LNCaP clone FGC (cell line): ENCODE data around the gene LMAN2.

Experiments
- DNase-seq: peaks from one replicate; pipeline ENCODE4 v3.0.0-alpha.2; 2011; ENCODE audit warnings: low read depth
- H3K4me3 ChIP-seq: 2 replicates; pipeline ENCODE4 v1.5.1; 2011; ENCODE audit warnings: mild to moderate bottlenecking, low read depth, low read length, control low read depth
- TF ChIP-seq, protein P1 (sequence below): IDR thresholded peaks from 2 replicates; pipeline ENCODE4 v1.5.1; 2012; ENCODE audit warnings: mild to moderate bottlenecking; ENCODE audit not compliant: control insufficient read depth, insufficient read depth; ENCODE audit errors: extremely low read depth

Gene LMAN2

DNA sequence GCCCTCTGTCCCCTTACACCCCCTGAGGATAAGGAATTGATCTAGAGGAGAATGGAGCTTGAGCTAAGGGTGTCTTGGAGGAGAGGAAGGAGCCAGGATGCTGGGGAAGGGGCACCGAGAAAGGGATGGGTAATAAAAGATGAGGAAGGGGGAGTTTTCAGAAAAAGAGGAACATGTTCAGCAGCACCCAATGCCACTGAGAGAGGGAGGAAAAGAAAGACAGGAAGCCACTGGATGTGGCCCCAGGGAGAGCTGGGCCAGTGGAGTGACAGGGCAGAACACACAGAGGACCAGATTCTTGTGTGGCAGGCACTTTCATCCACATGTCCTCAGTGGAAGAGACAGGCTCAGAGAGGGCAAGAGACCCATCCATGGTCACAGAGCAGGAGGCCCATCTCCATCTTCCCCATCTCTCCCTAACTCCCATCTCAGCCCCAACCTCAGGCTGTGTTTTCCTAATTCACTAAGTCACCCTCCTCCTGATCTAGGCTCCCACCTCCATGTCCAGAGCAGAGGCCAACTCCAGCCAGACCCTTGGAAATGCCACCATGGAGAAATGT, 41.8 kb upstream of the LMAN2 start:
- H3K4me3 ChIP-seq: no peak overlapping the region
- TF ChIP-seq, protein P1, sequence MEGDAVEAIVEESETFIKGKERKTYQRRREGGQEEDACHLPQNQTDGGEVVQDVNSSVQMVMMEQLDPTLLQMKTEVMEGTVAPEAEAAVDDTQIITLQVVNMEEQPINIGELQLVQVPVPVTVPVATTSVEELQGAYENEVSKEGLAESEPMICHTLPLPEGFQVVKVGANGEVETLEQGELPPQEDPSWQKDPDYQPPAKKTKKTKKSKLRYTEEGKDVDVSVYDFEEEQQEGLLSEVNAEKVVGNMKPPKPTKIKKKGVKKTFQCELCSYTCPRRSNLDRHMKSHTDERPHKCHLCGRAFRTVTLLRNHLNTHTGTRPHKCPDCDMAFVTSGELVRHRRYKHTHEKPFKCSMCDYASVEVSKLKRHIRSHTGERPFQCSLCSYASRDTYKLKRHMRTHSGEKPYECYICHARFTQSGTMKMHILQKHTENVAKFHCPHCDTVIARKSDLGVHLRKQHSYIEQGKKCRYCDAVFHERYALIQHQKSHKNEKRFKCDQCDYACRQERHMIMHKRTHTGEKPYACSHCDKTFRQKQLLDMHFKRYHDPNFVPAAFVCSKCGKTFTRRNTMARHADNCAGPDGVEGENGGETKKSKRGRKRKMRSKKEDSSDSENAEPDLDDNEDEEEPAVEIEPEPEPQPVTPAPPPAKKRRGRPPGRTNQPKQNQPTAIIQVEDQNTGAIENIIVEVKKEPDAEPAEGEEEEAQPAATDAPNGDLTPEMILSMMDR: no peak
- no peak for DNase-seq

- no peak for DNase-seq
- no peak overlapping the region for H3K4me3 ChIP-seq
- TF ChIP-seq, protein P1: no peak
Observed at GRCh38 chr5:177392765-177393164, 41.3 kb upstream of the LMAN2 start.

GRCh38 chr5:177390363-177391300, 39.2 kb upstream of the LMAN2 start:
- TF ChIP-seq, protein P1: peak; percentile 94
- DNase-seq: peak; percentile 75
- no peak overlapping the region for H3K4me3 ChIP-seq

DNA sequence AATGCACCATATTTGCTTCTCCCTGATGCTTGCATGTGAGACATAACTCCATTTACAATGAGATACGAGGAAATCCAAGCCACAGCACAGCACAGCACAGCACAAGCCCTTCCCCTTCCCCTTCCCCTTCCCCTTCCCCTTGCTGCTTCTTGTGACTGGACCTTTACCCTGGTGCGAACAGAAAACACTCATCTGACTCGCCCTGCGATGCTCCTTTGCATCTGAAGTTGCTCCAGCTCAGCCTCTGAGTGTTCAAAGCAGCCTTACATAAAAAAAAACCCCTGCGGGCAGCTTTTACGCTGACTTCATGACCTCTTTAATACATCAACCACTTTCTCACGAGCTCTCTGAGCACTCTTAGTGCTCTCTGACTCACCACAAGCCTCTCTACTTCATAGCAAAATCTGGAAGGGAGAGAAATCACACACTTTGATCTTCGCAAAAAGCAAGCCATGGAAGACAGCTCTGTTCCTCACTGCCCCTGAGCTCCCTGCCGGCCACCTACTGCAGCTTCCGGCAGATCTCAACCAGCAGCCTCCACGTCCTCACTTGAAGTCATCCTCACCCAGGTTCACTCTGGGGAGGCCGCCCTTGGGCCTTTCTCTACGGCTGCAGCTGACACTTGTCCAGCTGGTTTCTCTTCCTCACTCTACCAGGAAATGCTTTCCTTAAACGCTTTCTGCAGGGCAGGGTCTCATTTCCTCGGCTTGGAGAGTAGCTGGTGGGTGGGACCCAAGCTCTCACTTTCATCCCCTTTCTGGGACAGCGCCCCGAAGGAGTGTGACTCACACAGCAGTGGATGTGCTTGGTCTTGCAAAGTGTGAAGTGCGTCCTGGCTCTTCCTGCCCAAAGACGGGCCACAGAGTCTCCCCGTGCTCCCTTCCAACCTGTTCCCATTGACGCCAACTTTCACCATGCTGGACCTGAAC, 38.0 kb upstream of the LMAN2 start:
- no peak overlapping the region for H3K4me3 ChIP-seq
- TF ChIP-seq, protein P1: no peak

GRCh38 chr5:177388521-177389052, 37.1 kb upstream of the LMAN2 start:
- DNase-seq: no peak
- H3K4me3 ChIP-seq: no peak overlapping the region
- TF ChIP-seq, protein P1: no peak

More for the DNA sequence above, 38.0 kb upstream of the LMAN2 start:
- DNase-seq: no peak

GRCh38 chr5:177387405-177387804, 35.9 kb upstream of the LMAN2 start:
- DNase-seq: no peak
- H3K4me3 ChIP-seq: no peak overlapping the region
- TF ChIP-seq, protein P1: no peak
